ENCODE results near the gene RPTOR. TPM values are rescaled to one million over a fixed set of nuclear protein-coding genes. Genes with fewer than 3 reads are reported as not detected.

The RPTOR gene
- total RNA-seq, 1 experiment from 2014 or later, result 25.1 TPM

DNA sequence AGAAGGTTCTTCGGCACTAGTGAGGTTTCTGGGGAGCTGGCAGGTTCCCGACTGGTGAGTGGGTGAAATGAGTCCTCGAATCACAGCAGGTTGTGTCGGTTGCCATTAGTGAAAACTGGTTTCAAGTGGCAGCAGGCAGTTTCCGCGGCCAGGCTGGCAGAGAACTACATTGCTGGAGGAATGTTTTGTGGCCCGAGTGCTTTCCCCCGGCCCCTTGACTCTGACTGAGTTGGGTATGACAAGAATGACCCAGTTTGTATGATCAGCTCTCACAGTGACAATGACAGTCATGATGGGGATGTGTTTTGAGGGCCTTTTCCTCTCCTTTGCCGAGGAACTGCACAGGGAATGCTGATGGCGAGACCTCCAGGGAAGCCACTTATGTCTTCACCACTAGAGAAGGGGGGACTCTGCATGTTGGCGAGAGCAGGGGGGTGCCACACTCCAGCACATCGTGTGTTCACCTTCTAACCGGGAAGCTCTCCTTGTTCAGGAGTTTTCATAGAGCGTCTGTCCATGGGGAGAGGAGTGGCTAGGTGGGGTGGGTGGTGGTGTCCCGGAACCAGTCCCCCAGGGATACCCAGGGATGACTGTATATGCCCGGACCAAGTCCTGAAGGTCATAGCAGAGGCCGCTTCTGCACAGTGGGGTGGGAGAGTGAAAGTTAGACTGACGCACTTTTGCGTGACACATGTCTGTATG is 241.0 kb downstream of the RPTOR start:
- DNase-seq, result peak; percentile 29
- Histone ChIP-seq H2BK120ac (ENCODE audit: low read depth, low read length, poor library complexity, severe bottlenecking) (no peak overlapping the region), H2AFZ (ENCODE audit: low read length) (no peak overlapping the region), H2BK15ac (ENCODE audit: low read depth, low read length) (no peak overlapping the region), H3K14ac (ENCODE audit: insufficient read depth, low read length) (no peak overlapping the region; the same call in 1 of the 2 replicates), H2BK20ac (ENCODE audit: low read depth, low read length, poor library complexity, severe bottlenecking) (no peak overlapping the region), H3K79me2 (ENCODE audit: insufficient read depth, low read length) (no peaks in the 10 kb centered on the region), H3K27me3 (ENCODE audit: insufficient read depth, low read length) (no peaks in the 10 kb centered on the region), H3K4ac (ENCODE audit: low read depth, low read length) (no peak overlapping the region), H2AK5ac (ENCODE audit: insufficient read length, low read length) (no peak overlapping the region), H2BK12ac (ENCODE audit: insufficient read length, low read depth, low read length) (no peak overlapping the region), H4K5ac (ENCODE audit: insufficient read length, low read depth, low read length) (no peak overlapping the region), H3K23ac (ENCODE audit: insufficient read length, low read depth, low read length) (no peak overlapping the region), H3K23me2 (ENCODE audit: insufficient read length, low read depth, low read length, poor library complexity, severe bottlenecking) (no peaks in the 10 kb centered on the region), H3K18ac (ENCODE audit: insufficient read length, low read depth, low read length) (no peak overlapping the region), H3K9ac (ENCODE audit: extremely low read depth, insufficient read length, low read length) (no peak overlapping the region), H3K79me1 (ENCODE audit: insufficient read depth, low read depth, low read length, poor library complexity, severe bottlenecking) (no peaks in the 10 kb centered on the region), H2BK5ac (ENCODE audit: insufficient read length, low read length) (no peak overlapping the region), H3K9me3 (ENCODE audit: control insufficient read depth, low read depth, low read length) (no peaks in the 10 kb centered on the region), H3T11ph (ENCODE audit: low read length) (no peak overlapping the region), H4K8ac (replicated peaks; ENCODE audit: insufficient read length, low read depth, low read length) (no peak overlapping the region), H4K91ac (ENCODE audit: insufficient read length, low read depth, low read length) (no peak overlapping the region), H4K20me1 (ENCODE audit: control insufficient read depth, insufficient read depth, insufficient read length) (no peaks in the 10 kb centered on the region), H3K56ac (ENCODE audit: insufficient read length, low read depth, low read length) (no peak overlapping the region), H3K27ac (ENCODE audit: insufficient read length, low read depth, low read length) (no peak overlapping the region), H3K4me2 (ENCODE audit: insufficient read depth, insufficient read length, low read length) (no peak overlapping the region), H3K4me1 (ENCODE audit: insufficient read depth, low read length) (peaks cover 2% of the 10 kb centered on the region; the same call in 1 of the 2 replicates)
- Mint-ChIP-seq H3K36me3 (ENCODE audit: insufficient read depth in 1 of 3, low read depth in 3 of 3) (no peaks in the 10 kb centered on the region), H3K9me3 (no peaks in the 10 kb centered on the region), H3K4me1 (peaks cover 23 to 42% of the 10 kb centered on the region in 2 experiments), H3K27ac (peak overlapping the region in 2 of 3 experiments; percentile 71 to 79; a peak in 4 of 7 replicates), H3K27me3 (ENCODE audit: low read depth) (no peaks in the 10 kb centered on the region; the same call in 1 of the 2 replicates), H3K4me3 (no peak overlapping the region)
- WGBS (ENCODE audit: extremely low coverage, insufficient read length, low lambda C conversion rate), result no CpG with 5 or more reads among the region's 19 CpGs
- TF ChIP-seq, protein P1, sequence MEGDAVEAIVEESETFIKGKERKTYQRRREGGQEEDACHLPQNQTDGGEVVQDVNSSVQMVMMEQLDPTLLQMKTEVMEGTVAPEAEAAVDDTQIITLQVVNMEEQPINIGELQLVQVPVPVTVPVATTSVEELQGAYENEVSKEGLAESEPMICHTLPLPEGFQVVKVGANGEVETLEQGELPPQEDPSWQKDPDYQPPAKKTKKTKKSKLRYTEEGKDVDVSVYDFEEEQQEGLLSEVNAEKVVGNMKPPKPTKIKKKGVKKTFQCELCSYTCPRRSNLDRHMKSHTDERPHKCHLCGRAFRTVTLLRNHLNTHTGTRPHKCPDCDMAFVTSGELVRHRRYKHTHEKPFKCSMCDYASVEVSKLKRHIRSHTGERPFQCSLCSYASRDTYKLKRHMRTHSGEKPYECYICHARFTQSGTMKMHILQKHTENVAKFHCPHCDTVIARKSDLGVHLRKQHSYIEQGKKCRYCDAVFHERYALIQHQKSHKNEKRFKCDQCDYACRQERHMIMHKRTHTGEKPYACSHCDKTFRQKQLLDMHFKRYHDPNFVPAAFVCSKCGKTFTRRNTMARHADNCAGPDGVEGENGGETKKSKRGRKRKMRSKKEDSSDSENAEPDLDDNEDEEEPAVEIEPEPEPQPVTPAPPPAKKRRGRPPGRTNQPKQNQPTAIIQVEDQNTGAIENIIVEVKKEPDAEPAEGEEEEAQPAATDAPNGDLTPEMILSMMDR (conservative IDR thresholded peaks at IDR 0.05), result no peak

Data from H9 (cell line).